ENCODE data around the gene CREG2.

DNA sequence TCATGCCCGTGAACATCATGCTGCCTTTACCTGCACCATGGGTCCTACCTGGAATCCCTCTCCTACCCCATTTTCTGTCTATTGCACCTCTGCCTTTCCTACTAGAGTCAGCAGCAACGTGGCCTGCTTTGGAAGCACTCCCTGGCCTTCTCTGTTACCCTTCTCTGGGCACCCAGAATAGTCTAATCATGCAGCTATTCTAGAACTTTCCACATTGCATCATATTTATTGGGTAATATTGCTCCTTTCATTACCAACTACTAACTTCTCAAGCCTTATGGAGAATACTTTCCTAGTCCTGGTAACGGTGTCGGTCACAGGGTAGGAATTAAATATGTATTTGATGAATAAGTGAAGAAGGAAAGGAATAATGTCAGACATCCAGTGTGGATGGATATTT is 33.3 kb upstream of the CREG2 start:
- TF ChIP-seq, protein P1, sequence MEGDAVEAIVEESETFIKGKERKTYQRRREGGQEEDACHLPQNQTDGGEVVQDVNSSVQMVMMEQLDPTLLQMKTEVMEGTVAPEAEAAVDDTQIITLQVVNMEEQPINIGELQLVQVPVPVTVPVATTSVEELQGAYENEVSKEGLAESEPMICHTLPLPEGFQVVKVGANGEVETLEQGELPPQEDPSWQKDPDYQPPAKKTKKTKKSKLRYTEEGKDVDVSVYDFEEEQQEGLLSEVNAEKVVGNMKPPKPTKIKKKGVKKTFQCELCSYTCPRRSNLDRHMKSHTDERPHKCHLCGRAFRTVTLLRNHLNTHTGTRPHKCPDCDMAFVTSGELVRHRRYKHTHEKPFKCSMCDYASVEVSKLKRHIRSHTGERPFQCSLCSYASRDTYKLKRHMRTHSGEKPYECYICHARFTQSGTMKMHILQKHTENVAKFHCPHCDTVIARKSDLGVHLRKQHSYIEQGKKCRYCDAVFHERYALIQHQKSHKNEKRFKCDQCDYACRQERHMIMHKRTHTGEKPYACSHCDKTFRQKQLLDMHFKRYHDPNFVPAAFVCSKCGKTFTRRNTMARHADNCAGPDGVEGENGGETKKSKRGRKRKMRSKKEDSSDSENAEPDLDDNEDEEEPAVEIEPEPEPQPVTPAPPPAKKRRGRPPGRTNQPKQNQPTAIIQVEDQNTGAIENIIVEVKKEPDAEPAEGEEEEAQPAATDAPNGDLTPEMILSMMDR (IDR thresholded peaks at IDR 0.05): no peak
- no peak for TF ChIP-seq POLR2A (IDR thresholded peaks at IDR 0.05)

All from Peyer's patch (tissue), 4 donors.